OCI-LY7 (cell line): ENCODE data around the gene MFSD2A. TPM values are rescaled to one million over a fixed set of nuclear protein-coding genes. Genes with fewer than 3 reads are reported as not detected.

ENCODE experiments used
- BruUV-seq: library from RNA; stranded (reverse); fragments of 400-500 nt; replicated peaks from 2 replicates; lab custom pipeline; 2021; lab: Mats Ljungman, UMichigan
- CTCF ChIA-PET: fragments of 300-600 bp; sonication (Branson Sonifier 250); formaldehyde crosslinking; loops from one replicate; lab custom pipeline; 2022; ENCODE audit warnings: antibody characterized with exemption; ENCODE audit not compliant: unreplicated experiment; lab: Charles Lee
- POLR2A ChIA-PET: fragments of 300-600 bp; sonication (Branson Sonifier 250); formaldehyde crosslinking; loops from one replicate; lab custom pipeline; 2022; ENCODE audit warnings: antibody characterized with exemption; lab: Charles Lee
- DNase-seq: peaks from one replicate; pipeline ENCODE4 v3.0.0-alpha.2; 2015; ENCODE audit warnings: low spot score
- H2AFZ ChIP-seq: fragments of 200-600 bp; sonication (generic), shearing (Covaris generic); 2 replicates; pipeline ENCODE4 v1.6.1; 2014; ENCODE audit warnings: mild to moderate bottlenecking, antibody characterized with exemption, low read length, moderate library complexity
- H3K27ac ChIP-seq: fragments of 200-600 bp; sonication (generic); 2 replicates; pipeline ENCODE4 v1.5.1; 2014; ENCODE audit warnings: mixed run types, low read depth, mild to moderate bottlenecking, moderate library complexity, low read length, inconsistent platforms; ENCODE audit not compliant: poor library complexity, severe bottlenecking
- H3K36me3 ChIP-seq: fragments of 200-600 bp; sonication (generic); 2 replicates; pipeline ENCODE4 v1.6.1; 2014; ENCODE audit warnings: mild to moderate bottlenecking, antibody characterized with exemption, low read length, moderate library complexity, mixed read lengths; ENCODE audit not compliant: insufficient read depth
- H3K4me1 ChIP-seq: fragments of 200-600 bp; sonication (generic); 2 replicates; pipeline ENCODE4 v1.5.1; 2014; ENCODE audit warnings: mild to moderate bottlenecking, low read length; ENCODE audit not compliant: insufficient read depth, poor library complexity, severe bottlenecking
- H3K4me2 ChIP-seq: fragments of 200-600 bp; sonication (generic); 2 replicates; pipeline ENCODE4 v1.6.1; 2014; ENCODE audit warnings: mild to moderate bottlenecking, low read length
- H3K4me3 ChIP-seq: fragments of 200-600 bp; sonication (generic); 2 replicates; pipeline ENCODE4 v1.5.1; 2014; ENCODE audit warnings: mild to moderate bottlenecking, low read depth, low read length; ENCODE audit not compliant: poor library complexity, severe bottlenecking
- H3K79me2 ChIP-seq: fragments of 200-600 bp; sonication (generic); 2 replicates; pipeline ENCODE4 v1.6.1; 2016; ENCODE audit warnings: low read depth, mild to moderate bottlenecking, low read length, moderate library complexity, mixed read lengths; ENCODE audit not compliant: insufficient read depth
- H3K9me2 ChIP-seq: fragments of 200-600 bp; sonication (generic); 2 replicates; pipeline ENCODE4 v1.6.1; 2016; ENCODE audit warnings: mild to moderate bottlenecking, low read length, mixed read lengths; ENCODE audit not compliant: insufficient read depth
- H3K9me3 ChIP-seq: fragments of 200-600 bp; sonication (generic); 2 replicates; pipeline ENCODE4 v1.6.1; 2014; ENCODE audit warnings: mild to moderate bottlenecking, mixed run types, low read length, mixed read lengths
- H4K20me1 ChIP-seq: fragments of 200-600 bp; sonication (generic); 2 replicates; pipeline ENCODE4 v1.6.1; 2014; ENCODE audit warnings: mild to moderate bottlenecking, antibody characterized with exemption, low read length, moderate library complexity, mixed read lengths; ENCODE audit not compliant: insufficient read depth
- CTCF ChIP-seq: fragments of 200-600 bp; sonication (generic); conservative IDR thresholded peaks from 2 replicates; pipeline ENCODE4 v1.5.1; 2014; ENCODE audit warnings: mild to moderate bottlenecking, antibody characterized with exemption, low read length, moderate library complexity, mixed read lengths
- EZH2phosphoT487 ChIP-seq: fragments of 200-600 bp; sonication (generic); IDR thresholded peaks from 2 replicates; pipeline ENCODE4 v1.6.1; 2018; ENCODE audit warnings: low read depth, borderline replicate concordance, mild to moderate bottlenecking, mixed run types, antibody characterized with exemption, low read length, moderate library complexity, mixed read lengths
- intact Hi-C: fragments of 100-400 bp; cut with micrococcal nuclease; formaldehyde crosslinking; loops from one replicate; pipeline ENCODE4 v1.10.0; 2022; ENCODE audit not compliant: unreplicated experiment
- total RNA-seq, 2 experiments: library from RNA; depleted of rRNA in 1 of 2; stranded (reverse); fragments of >200 nt in 1 of 2; shearing (Covaris generic) in 1 of 2; gene quantifications; 2 replicates each; pipeline ENCODE4 v1.2.3, GENCODE V29; 2014 to 2022

The MFSD2A gene
- total RNA-seq, 2 experiments from 2014 or later = 9.9 to 13.4 TPM

- Histone ChIP-seq H3K27ac (no peak overlapping the region), H3K4me1 (no peaks in the 10 kb centered on the region), H3K9me2 (no peaks in the 10 kb centered on the region; the same call in 1 of the 2 replicates), H3K9me3 (no peaks in the 10 kb centered on the region), H3K36me3 (no peaks in the 10 kb centered on the region), H3K4me2 (no peak overlapping the region), H3K79me2 (no peaks in the 10 kb centered on the region), H3K4me3 (no peak overlapping the region), H4K20me1 (no peaks in the 10 kb centered on the region), H2AFZ (no peak overlapping the region)
- TF ChIP-seq CTCF (no peak), EZH2phosphoT487 (no peak)
- CTCF ChIA-PET = no interaction called here
- POLR2A ChIA-PET = no interaction called here
- intact Hi-C loops = no loop called here
- no peak for DNase-seq
- BruUV-seq = no TSS peak
Measured at GRCh38 chr1:39943471-39944290, 11.3 kb upstream of the MFSD2A start.

GRCh38 chr1:39944410-39945112, 10.4 kb upstream of the MFSD2A start:
- POLR2A ChIA-PET = no interaction called here
- Histone ChIP-seq H3K79me2 (no peaks in the 10 kb centered on the region), H3K27ac (no peak overlapping the region), H3K9me3 (no peaks in the 10 kb centered on the region), H4K20me1 (no peaks in the 10 kb centered on the region), H3K9me2 (no peaks in the 10 kb centered on the region; the same call in 1 of the 2 replicates), H2AFZ (no peak overlapping the region), H3K36me3 (no peaks in the 10 kb centered on the region), H3K4me2 (no peak overlapping the region), H3K4me3 (no peak overlapping the region), H3K4me1 (no peaks in the 10 kb centered on the region)
- TF ChIP-seq EZH2phosphoT487 (no peak), CTCF (no peak)
- BruUV-seq = no TSS peak
- CTCF ChIA-PET = no interaction called here
- DNase-seq = no peak
- intact Hi-C loops = no loop called here

- Histone ChIP-seq H3K79me2 (no peaks in the 10 kb centered on the region), H3K36me3 (no peaks in the 10 kb centered on the region), H3K4me3 (no peak overlapping the region), H3K4me1 (no peaks in the 10 kb centered on the region), H4K20me1 (no peaks in the 10 kb centered on the region), H3K27ac (no peak overlapping the region), H2AFZ (no peak overlapping the region), H3K9me2 (no peaks in the 10 kb centered on the region; the same call in 1 of the 2 replicates), H3K4me2 (no peak overlapping the region), H3K9me3 (no peaks in the 10 kb centered on the region)
- no TSS peak for BruUV-seq
- DNase-seq = no peak
- intact Hi-C loops = no loop called here
- POLR2A ChIA-PET = interaction anchor here (1.3 kb wide), 1 partner anchor 14 kb away, joined by 3 read pairs; no protein-coding TSS in a partner anchor
- TF ChIP-seq CTCF (no peak), EZH2phosphoT487 (no peak)
- CTCF ChIA-PET = no interaction called here
Measured at GRCh38 chr1:39946216-39946615, 8.7 kb upstream of the MFSD2A start.
